PC-3 (cell line): Measurements from ENCODE around the gene ZNF627. TPM values are rescaled to one million over a fixed set of nuclear protein-coding genes. Genes with fewer than 3 reads are reported as not detected.
A peak's percentile ranks its signal among the peaks of the same experiment; 100 is the strongest.
"Not testable (repeated sequence)": the region's sequence is repeated elsewhere in the genome, so short reads cannot be mapped to it uniquely, and the experiment has no call there.

Source experiments
- ATAC-seq: fragments of 200-7000 bp; cut with Tn5 transposase; 2 replicates; pipeline ENCODE4 v1.9.1; 2020; ENCODE audit warnings: mild to moderate bottlenecking, moderate library complexity
- BruUV-seq: library from RNA; stranded (reverse); fragments of 400-500 nt; replicated peaks from 2 replicates; lab custom pipeline; 2021; lab: Mats Ljungman, UMichigan
- CTCF ChIA-PET: fragments of 300-600 bp; sonication (Branson Sonifier 250); formaldehyde crosslinking; loops from one replicate; lab custom pipeline; 2022; ENCODE audit warnings: antibody characterized with exemption; lab: Charles Lee
- POLR2A ChIA-PET: fragments of 300-600 bp; sonication (Branson Sonifier 250); formaldehyde crosslinking; loops from one replicate; lab custom pipeline; 2022; ENCODE audit warnings: antibody characterized with exemption; ENCODE audit not compliant: unreplicated experiment; lab: Charles Lee
- DNase-seq: peaks from one replicate; pipeline ENCODE4 v3.0.0-alpha.2; 2015
- H2AFZ ChIP-seq: fragments of 300-600 bp; sonication (generic); 2 replicates; pipeline ENCODE4 v1.6.0; 2016; ENCODE audit warnings: antibody characterized with exemption, low read length
- H3F3A ChIP-seq: fragments of 300-600 bp; sonication (generic); one replicate; pipeline ENCODE4 v1.6.0; 2017; ENCODE audit warnings: antibody characterized with exemption, low read length, control low read depth, mild to moderate bottlenecking; ENCODE audit not compliant: unreplicated experiment
- H3K27ac ChIP-seq: fragments of 300-600 bp; sonication (generic); 2 replicates; pipeline ENCODE4 v1.5.1; 2016; ENCODE audit warnings: mild to moderate bottlenecking, low read length
- H3K27me3 ChIP-seq: fragments of 300-600 bp; sonication (generic); 2 replicates; pipeline ENCODE4 v1.6.1; 2016; ENCODE audit warnings: low read length, mixed read lengths
- H3K36me3 ChIP-seq: fragments of 300-600 bp; sonication (generic); 2 replicates; pipeline ENCODE4 v1.6.1; 2016; ENCODE audit warnings: low read depth, mixed run types, low read length, mixed read lengths
- H3K4me1 ChIP-seq: fragments of 300-600 bp; sonication (generic); 2 replicates; pipeline ENCODE4 v1.5.1; 2016; ENCODE audit warnings: low read length; ENCODE audit not compliant: insufficient read depth
- H3K4me2 ChIP-seq: fragments of 300-600 bp; sonication (generic); 2 replicates; pipeline ENCODE4 v1.6.0; 2016; ENCODE audit warnings: low read length
- H3K4me3 ChIP-seq: fragments of 300-600 bp; sonication (generic); 2 replicates; pipeline ENCODE4 v1.5.1; 2016; ENCODE audit warnings: mild to moderate bottlenecking, low read length, mixed read lengths
- H3K79me2 ChIP-seq: fragments of 300-600 bp; sonication (generic); 2 replicates; pipeline ENCODE4 v1.6.1; 2017; ENCODE audit warnings: low read length, mixed read lengths
- H3K9ac ChIP-seq: fragments of 300-600 bp; sonication (generic); 2 replicates; pipeline ENCODE4 v1.6.0; 2016; ENCODE audit warnings: mild to moderate bottlenecking, low read length
- H3K9me2 ChIP-seq: fragments of 300-600 bp; sonication (generic); replicated peaks from 2 replicates; pipeline ENCODE4 v1.6.1; 2016; ENCODE audit warnings: mixed run types, low read length, mixed read lengths
- H3K9me3 ChIP-seq: fragments of 300-600 bp; sonication (generic); 2 replicates; pipeline ENCODE4 v1.6.1; 2016; ENCODE audit warnings: low read length, mixed read lengths
- H4K20me1 ChIP-seq: fragments of 300-600 bp; sonication (generic); 2 replicates; pipeline ENCODE4 v1.6.1; 2016; ENCODE audit warnings: low read length, mixed read lengths
- EZH2 ChIP-seq: fragments of 300-600 bp; sonication (generic); IDR thresholded peaks from one replicate; pipeline ENCODE4 v1.6.1; 2017; ENCODE audit warnings: antibody characterized with exemption, mild to moderate bottlenecking, low read length; ENCODE audit not compliant: unreplicated experiment
- EZH2phosphoT487 ChIP-seq: fragments of 300-600 bp; sonication (generic); IDR thresholded peaks from 2 replicates; pipeline ENCODE4 v1.6.1; 2018; ENCODE audit warnings: mild to moderate bottlenecking, antibody characterized with exemption, low read length, borderline replicate concordance
- intact Hi-C: fragments of 100-400 bp; cut with micrococcal nuclease; formaldehyde crosslinking; loops from 2 replicates; pipeline ENCODE4 v1.9.0; 2023
- total RNA-seq: library from RNA; depleted of rRNA; stranded (reverse); fragments of >200 nt; gene quantifications from 2 replicates; pipeline ENCODE4 v1.2.3, GENCODE V29; 2014
- TF ChIP-seq, protein P1 (sequence below): fragments of 300-600 bp; sonication (generic); conservative IDR thresholded peaks from 2 replicates; pipeline ENCODE4 v1.5.1; 2017; ENCODE audit warnings: antibody characterized with exemption, low read depth, mild to moderate bottlenecking, low read length

ZNF627 gene
- total RNA-seq, 1 experiment from 2014 or later: 14.2 TPM

DNA sequence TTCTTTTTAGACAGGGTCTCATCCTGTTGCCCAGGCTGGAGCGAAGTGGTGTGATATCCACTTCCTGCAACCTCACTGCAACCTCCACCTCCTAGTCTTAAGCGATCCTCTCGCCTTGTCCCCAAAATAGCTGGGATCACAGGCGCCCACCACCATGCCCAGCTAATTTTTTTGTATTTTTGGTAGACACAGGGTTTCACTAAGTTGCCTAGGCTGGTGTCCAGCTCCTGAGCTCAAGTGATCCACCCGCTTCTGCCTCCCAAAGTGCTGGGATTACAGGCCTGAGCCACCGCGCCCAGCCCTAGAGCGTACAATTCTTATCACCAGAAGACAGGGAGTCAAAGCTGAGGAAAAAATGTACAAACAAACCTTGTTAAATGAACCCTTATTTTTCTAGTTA is 33.8 kb upstream of the ZNF627 start:
- Histone ChIP-seq H3K36me3 (no peaks in the 10 kb centered on the region), H3K9me3 (no peaks in the 10 kb centered on the region), H2AFZ (no peak overlapping the region), H3K4me3 (no peak overlapping the region), H3K27ac (no peak overlapping the region), H3K9ac (no peak overlapping the region), H3K27me3 (no peaks in the 10 kb centered on the region), H3K79me2 (peaks cover 15% of the 10 kb centered on the region), H3K9me2 (no peaks in the 10 kb centered on the region), H3K4me1 (peaks cover 9% of the 10 kb centered on the region; the same call in 1 of the 2 replicates), H3F3A (no peaks in the 10 kb centered on the region), H3K4me2 (no peak overlapping the region), H4K20me1 (0 out of 2 replicates have a peak, but pooled peaks cover 1% of the 10 kb centered on the region)
- no TSS peak for BruUV-seq
- ATAC-seq: no peak
- DNase-seq: no peak
- CTCF ChIA-PET: no interaction called here
- intact Hi-C loops: no loop called here
- TF ChIP-seq EZH2 (no peak), EZH2phosphoT487 (no peak)
- TF ChIP-seq, protein P1, sequence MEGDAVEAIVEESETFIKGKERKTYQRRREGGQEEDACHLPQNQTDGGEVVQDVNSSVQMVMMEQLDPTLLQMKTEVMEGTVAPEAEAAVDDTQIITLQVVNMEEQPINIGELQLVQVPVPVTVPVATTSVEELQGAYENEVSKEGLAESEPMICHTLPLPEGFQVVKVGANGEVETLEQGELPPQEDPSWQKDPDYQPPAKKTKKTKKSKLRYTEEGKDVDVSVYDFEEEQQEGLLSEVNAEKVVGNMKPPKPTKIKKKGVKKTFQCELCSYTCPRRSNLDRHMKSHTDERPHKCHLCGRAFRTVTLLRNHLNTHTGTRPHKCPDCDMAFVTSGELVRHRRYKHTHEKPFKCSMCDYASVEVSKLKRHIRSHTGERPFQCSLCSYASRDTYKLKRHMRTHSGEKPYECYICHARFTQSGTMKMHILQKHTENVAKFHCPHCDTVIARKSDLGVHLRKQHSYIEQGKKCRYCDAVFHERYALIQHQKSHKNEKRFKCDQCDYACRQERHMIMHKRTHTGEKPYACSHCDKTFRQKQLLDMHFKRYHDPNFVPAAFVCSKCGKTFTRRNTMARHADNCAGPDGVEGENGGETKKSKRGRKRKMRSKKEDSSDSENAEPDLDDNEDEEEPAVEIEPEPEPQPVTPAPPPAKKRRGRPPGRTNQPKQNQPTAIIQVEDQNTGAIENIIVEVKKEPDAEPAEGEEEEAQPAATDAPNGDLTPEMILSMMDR: no peak
- POLR2A ChIA-PET: no interaction called here

DNA sequence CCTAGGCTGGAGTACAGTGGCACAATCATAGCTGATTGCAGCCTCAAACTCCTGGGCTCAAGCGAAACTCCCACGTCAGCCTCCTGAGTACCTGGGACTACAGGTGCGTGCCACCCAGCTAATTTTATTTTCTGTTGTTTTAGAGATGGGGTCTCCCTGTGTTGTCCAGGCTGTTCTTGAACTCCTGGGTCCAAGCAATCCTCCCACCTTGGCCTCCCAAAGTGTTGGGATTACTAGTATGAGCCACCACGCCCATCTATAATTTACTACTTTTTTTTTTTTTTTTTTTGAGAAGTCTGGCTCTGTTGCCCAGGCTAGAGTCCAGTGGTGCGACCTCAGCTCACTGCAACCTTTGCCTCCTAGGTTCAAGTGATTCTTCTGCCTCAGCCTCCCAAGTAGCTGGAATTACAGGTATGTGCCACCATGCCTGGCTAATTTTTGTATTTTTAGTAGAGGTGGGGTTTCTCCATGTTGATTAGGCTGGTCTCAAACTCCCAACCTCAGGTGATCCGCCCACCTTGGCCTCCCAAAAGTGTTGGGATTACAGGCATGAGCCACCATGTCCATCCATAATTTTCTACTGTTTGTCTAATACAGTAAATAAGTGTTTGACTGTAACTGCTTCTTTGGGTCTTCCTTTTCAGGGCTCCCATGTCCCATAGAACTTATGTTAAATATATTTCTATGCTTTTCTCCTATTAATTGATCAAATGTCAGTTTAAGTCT is 33.0 kb upstream of the ZNF627 start:
- BruUV-seq, CTCF ChIA-PET, H4K20me1 ChIP-seq, H3K9me3 ChIP-seq, H3K27ac ChIP-seq, H2AFZ ChIP-seq, H3K27me3 ChIP-seq, H3K4me3 ChIP-seq, POLR2A ChIA-PET, H3K36me3 ChIP-seq, intact Hi-C loops, H3K9ac ChIP-seq, H3K4me2 ChIP-seq, H3F3A ChIP-seq, H3K4me1 ChIP-seq, ATAC-seq, H3K9me2 ChIP-seq, DNase-seq: not testable (repeated sequence)
- H3K79me2 ChIP-seq: peaks cover 10% of the 10 kb centered on the region

DNA sequence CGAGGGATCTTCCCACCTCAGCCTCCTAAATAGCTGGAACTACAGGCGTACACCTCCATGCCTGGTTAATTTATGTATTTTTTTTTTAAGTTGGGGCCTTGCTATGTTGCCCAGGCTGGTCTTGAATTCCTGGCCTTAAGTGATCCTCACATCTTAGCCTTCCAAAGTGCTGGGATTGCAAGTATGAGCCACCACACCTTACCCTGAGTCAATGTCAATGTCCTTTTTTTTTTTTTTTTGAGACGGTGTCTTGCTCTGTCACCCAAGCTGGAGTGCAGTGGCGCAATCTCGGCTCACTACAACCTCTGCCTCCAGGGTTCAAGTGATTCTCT is 31.7 kb upstream of the ZNF627 start:
- H3K9me3 ChIP-seq, H3K4me1 ChIP-seq, POLR2A ChIA-PET, H3K36me3 ChIP-seq, H3K4me3 ChIP-seq, H3K9ac ChIP-seq, BruUV-seq, H3F3A ChIP-seq, intact Hi-C loops, H3K27ac ChIP-seq, ATAC-seq, H3K27me3 ChIP-seq, H3K9me2 ChIP-seq, H3K79me2 ChIP-seq, CTCF ChIA-PET, H3K4me2 ChIP-seq, DNase-seq, H4K20me1 ChIP-seq, H2AFZ ChIP-seq: not testable (repeated sequence)

DNA sequence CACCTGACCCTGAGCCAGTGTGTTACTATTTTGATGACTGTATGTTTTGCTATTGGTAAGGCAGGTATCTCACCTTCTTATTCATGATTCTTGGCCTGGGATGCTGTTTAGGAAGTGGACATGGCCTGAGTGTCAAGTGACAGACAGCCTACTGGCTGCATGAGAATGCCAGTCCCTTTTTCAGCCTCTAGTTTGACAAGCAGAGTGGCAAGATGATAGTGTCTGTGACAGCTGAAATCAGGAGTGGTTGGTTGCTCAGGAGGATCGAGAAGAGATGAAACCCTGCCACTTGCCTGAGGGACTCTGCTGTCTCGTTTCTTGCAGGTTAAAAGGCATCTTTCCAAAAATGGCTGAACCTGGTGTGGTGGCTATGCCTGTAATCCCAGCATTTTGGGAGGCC is 31.1 kb upstream of the ZNF627 start:
- H3K9me3 ChIP-seq: no peaks in the 10 kb centered on the region
- intact Hi-C loops: no loop called here
- H3K9ac ChIP-seq: no peak overlapping the region
- no peak overlapping the region for H3K4me3 ChIP-seq
- H3K79me2 ChIP-seq: no peaks in the 10 kb centered on the region
- no peak for ATAC-seq
- no peaks in the 10 kb centered on the region for H3K27me3 ChIP-seq
- ChIA-PET CTCF (no interaction called here), POLR2A (no interaction called here)
- no peak overlapping the region for H3K27ac ChIP-seq
- H2AFZ ChIP-seq: no peak overlapping the region
- H4K20me1 ChIP-seq: no peaks in the 10 kb centered on the region
- H3K4me1 ChIP-seq: no peaks in the 10 kb centered on the region
- peak; percentile 13 for DNase-seq
- no peaks in the 10 kb centered on the region for H3K36me3 ChIP-seq
- TF ChIP-seq, protein P1: no peak
- TF ChIP-seq EZH2phosphoT487: no peak
- TF ChIP-seq EZH2: no peak
- no peaks in the 10 kb centered on the region for H3F3A ChIP-seq
- BruUV-seq: no TSS peak
- no peak overlapping the region for H3K4me2 ChIP-seq
- no peaks in the 10 kb centered on the region for H3K9me2 ChIP-seq
